ENCODE data around the gene BABAM2.

DNA sequence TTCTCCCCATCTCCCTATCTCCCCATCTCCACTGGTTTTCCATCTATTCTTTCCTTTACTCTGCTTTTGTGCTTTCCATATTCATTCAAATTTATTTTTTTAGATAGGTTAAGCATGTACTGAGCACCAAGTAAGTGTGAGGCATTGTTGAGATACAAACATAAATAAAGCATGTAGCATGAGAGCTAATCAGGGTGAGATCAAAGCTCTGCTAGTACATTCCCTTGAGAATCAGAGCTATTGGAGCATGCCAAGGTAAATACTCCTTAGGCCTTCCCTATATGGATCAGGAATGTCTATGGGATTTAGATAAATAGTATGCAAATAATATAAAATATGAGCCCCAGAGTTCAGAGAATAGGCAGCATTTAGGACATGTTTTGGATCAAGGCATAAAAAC lies 25.3 kb downstream of the BABAM2 start:
- no peak for TF ChIP-seq CTCF (IDR thresholded peaks at IDR 0.05 in 4 of 5, conservative IDR thresholded peaks at IDR 0.05 in 1 of 5)
- no peak for TF ChIP-seq POLR2A (IDR thresholded peaks at IDR 0.05)

Data from gastrocnemius medialis (tissue), 4 donors.